DMS79 treated with DMSO at 0.1 percent for 48 hours (cell line): Measurements from ENCODE around the gene HIKESHI.
"Not testable (repeated sequence)": the region's sequence is repeated elsewhere in the genome, so short reads cannot be mapped to it uniquely, and the experiment has no call there.

Experiments
- DNase-seq: peaks from one replicate; lab custom pipeline; 2025; lab: John Stamatoyannopoulos, UW

Gene HIKESHI

GRCh38 chr11:86292912-86293616, 9.0 kb upstream of the HIKESHI start:
- DNase-seq = no peak

- no peak for DNase-seq
These were observed 8.0 kb upstream of the HIKESHI start for GRCh38 chr11:86294026-86294425.

GRCh38 chr11:86301742-86302091, 323 bp upstream of the HIKESHI start:
- no peak for DNase-seq

- DNase-seq = no peak
These were observed 1.2 kb downstream of the HIKESHI start for GRCh38 chr11:86303257-86303656.

GRCh38 chr11:86308710-86309109, 6.7 kb downstream of the HIKESHI start:
- not testable (repeated sequence) for DNase-seq

GRCh38 chr11:86313793-86314192, 11.8 kb downstream of the HIKESHI start:
- no peak for DNase-seq

GRCh38 chr11:86314636-86315035, 12.6 kb downstream of the HIKESHI start:
- DNase-seq = no peak

GRCh38 chr11:86335131-86335767, 33.2 kb downstream of the HIKESHI start:
- no peak for DNase-seq

- DNase-seq = no peak
These were observed 35.2 kb downstream of the HIKESHI start for GRCh38 chr11:86337227-86337626.

- DNase-seq = no peak
These were observed 39.3 kb downstream of the HIKESHI start for GRCh38 chr11:86341382-86341781.

GRCh38 chr11:86346513-86346912, 44.5 kb downstream of the HIKESHI start:
- DNase-seq = peak; percentile 39

- peak; percentile 18 for DNase-seq
These were observed 53.2 kb downstream of the HIKESHI start for GRCh38 chr11:86355256-86355655.

GRCh38 chr11:86357412-86357811, 55.4 kb downstream of the HIKESHI start:
- DNase-seq = not testable (repeated sequence)

GRCh38 chr11:86358720-86359119, 56.7 kb downstream of the HIKESHI start:
- DNase-seq = no peak

GRCh38 chr11:86360775-86361395, 58.8 kb downstream of the HIKESHI start:
- DNase-seq = no peak

- no peak for DNase-seq
These were observed 61.4 kb downstream of the HIKESHI start for GRCh38 chr11:86363424-86363823.

- no peak for DNase-seq
These were observed 63.5 kb downstream of the HIKESHI start for GRCh38 chr11:86365546-86365945.

GRCh38 chr11:86369668-86370067, 67.6 kb downstream of the HIKESHI start:
- DNase-seq = no peak

GRCh38 chr11:86370171-86370570, 68.1 kb downstream of the HIKESHI start:
- no peak for DNase-seq

- DNase-seq = no peak
These were observed 69.0 kb downstream of the HIKESHI start for GRCh38 chr11:86370922-86371594.

GRCh38 chr11:86372041-86372440, 70.0 kb downstream of the HIKESHI start:
- no peak for DNase-seq

- peak; percentile 41 for DNase-seq
These were observed 70.5 kb downstream of the HIKESHI start for GRCh38 chr11:86372586-86372985.

GRCh38 chr11:86374069-86374468, 72.0 kb downstream of the HIKESHI start:
- no peak for DNase-seq
